ENCODE results near the gene SPATA24.
"Not testable (repeated sequence)": the region's sequence is repeated elsewhere in the genome, so short reads cannot be mapped to it uniquely, and the experiment has no call there.

SPATA24 gene

GRCh38 chr5:139381837-139382761 is 21.8 kb downstream of the SPATA24 start:
- DNase-seq, result no peak

GRCh38 chr5:139379626-139380449 is 24.1 kb downstream of the SPATA24 start:
- no peak for DNase-seq

- no peak for DNase-seq
Observed at GRCh38 chr5:139378941-139379361, 24.9 kb downstream of the SPATA24 start.

GRCh38 chr5:139378101-139378825 is 25.6 kb downstream of the SPATA24 start:
- no peak for DNase-seq

GRCh38 chr5:139377226-139377625 is 26.7 kb downstream of the SPATA24 start:
- DNase-seq, result no peak

- DNase-seq, result no peak
Observed at GRCh38 chr5:139376364-139376763, 27.5 kb downstream of the SPATA24 start.

GRCh38 chr5:139374909-139375308 is 29.0 kb downstream of the SPATA24 start:
- no peak for DNase-seq

- no peak for DNase-seq
Observed at GRCh38 chr5:139371482-139372435, 32.1 kb downstream of the SPATA24 start.

GRCh38 chr5:139369181-139369580 is 34.7 kb downstream of the SPATA24 start:
- no peak for DNase-seq

GRCh38 chr5:139368613-139369012 is 35.3 kb downstream of the SPATA24 start:
- no peak for DNase-seq

GRCh38 chr5:139364466-139364865 is 39.4 kb downstream of the SPATA24 start:
- DNase-seq, result no peak

- no peak for DNase-seq
Observed at GRCh38 chr5:139363937-139364336, 40.0 kb downstream of the SPATA24 start.

GRCh38 chr5:139361835-139362429 is 42.0 kb downstream of the SPATA24 start:
- no peak for DNase-seq

GRCh38 chr5:139360384-139360783 is 43.5 kb downstream of the SPATA24 start:
- no peak for DNase-seq

- no peak for DNase-seq
Observed at GRCh38 chr5:139358064-139358463, 45.8 kb downstream of the SPATA24 start.

- not testable (repeated sequence) for DNase-seq
Observed at GRCh38 chr5:139355900-139356299, 48.0 kb downstream of the SPATA24 start.

GRCh38 chr5:139354186-139354585 is 49.7 kb downstream of the SPATA24 start:
- no peak for DNase-seq

- not testable (repeated sequence) for DNase-seq
Observed at GRCh38 chr5:139347863-139348262, 56.0 kb downstream of the SPATA24 start.
